ENCODE results near the gene UPP1. TPM values are rescaled to one million over a fixed set of nuclear protein-coding genes. Genes with fewer than 3 reads are reported as not detected.

UPP1 gene
- total and polyA plus RNA-seq, 10 of the 15 experiments (the other 5 are each of a cell fraction or from before 2014, with no cell fraction given): 0.93 to 7.9 (median 3.8) TPM

DNA sequence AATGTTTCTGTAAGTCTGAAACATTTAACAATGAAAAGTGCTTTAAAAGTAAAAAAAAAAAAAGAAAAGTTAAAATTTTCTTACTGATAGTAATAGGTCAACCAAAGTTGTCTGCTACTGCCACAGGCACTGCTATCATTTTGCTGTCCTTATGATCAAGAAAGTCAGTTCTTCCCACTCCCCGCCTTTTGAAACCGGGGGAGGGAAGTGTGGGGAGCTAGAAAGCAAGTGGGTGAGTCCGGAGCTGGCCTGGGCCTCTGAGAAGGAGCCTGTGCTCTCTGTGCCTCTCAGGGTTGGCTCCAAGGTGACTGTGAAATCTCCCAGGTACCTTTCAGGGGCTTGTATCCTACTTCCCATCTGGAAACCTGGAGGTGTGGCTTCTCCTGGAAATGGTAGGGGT is 46.4 kb upstream of the UPP1 start:
- Histone ChIP-seq H3K36me3 (ENCODE audit: control insufficient read depth in 2 of 2, insufficient read depth in 2 of 2, low read length in 1 of 2) (no peaks in the 10 kb centered on the region), H3K4me3 (no peak overlapping the region), H4K20me1 (ENCODE audit: control insufficient read depth, insufficient read depth) (no peaks in the 10 kb centered on the region), H3K79me2 (ENCODE audit: control insufficient read depth, insufficient read depth, low read length) (no peaks in the 10 kb centered on the region), H3K27me3 (replicated peaks in 1 of 2; ENCODE audit: control insufficient read depth in 2 of 2, insufficient read depth in 2 of 2, low read length in 1 of 2) (0 out of 4 replicates have a peak, but pooled peaks cover 0 to 2% of the 10 kb centered on the region in 2 experiments), H3K9me3 (replicated peaks; ENCODE audit: control insufficient read depth, insufficient read depth, low read length) (no peaks in the 10 kb centered on the region), H3K4me2 (ENCODE audit: control insufficient read depth, insufficient read depth) (no peak overlapping the region), H2AFZ (ENCODE audit: control insufficient read depth, low read depth, low read length) (no peak overlapping the region), H3K4me1 (ENCODE audit: control insufficient read depth, insufficient read depth, low read length) (no peaks in the 10 kb centered on the region), H3K27ac (ENCODE audit: control insufficient read depth, insufficient read depth) (no peak overlapping the region), H3K9ac (ENCODE audit: control insufficient read depth, insufficient read depth, low read length) (no peak overlapping the region)
- intact Hi-C loops (cut with micrococcal nuclease; ENCODE audit: unreplicated experiment): no loop called here
- no peak for ATAC-seq
- TF ChIP-seq, protein P1, sequence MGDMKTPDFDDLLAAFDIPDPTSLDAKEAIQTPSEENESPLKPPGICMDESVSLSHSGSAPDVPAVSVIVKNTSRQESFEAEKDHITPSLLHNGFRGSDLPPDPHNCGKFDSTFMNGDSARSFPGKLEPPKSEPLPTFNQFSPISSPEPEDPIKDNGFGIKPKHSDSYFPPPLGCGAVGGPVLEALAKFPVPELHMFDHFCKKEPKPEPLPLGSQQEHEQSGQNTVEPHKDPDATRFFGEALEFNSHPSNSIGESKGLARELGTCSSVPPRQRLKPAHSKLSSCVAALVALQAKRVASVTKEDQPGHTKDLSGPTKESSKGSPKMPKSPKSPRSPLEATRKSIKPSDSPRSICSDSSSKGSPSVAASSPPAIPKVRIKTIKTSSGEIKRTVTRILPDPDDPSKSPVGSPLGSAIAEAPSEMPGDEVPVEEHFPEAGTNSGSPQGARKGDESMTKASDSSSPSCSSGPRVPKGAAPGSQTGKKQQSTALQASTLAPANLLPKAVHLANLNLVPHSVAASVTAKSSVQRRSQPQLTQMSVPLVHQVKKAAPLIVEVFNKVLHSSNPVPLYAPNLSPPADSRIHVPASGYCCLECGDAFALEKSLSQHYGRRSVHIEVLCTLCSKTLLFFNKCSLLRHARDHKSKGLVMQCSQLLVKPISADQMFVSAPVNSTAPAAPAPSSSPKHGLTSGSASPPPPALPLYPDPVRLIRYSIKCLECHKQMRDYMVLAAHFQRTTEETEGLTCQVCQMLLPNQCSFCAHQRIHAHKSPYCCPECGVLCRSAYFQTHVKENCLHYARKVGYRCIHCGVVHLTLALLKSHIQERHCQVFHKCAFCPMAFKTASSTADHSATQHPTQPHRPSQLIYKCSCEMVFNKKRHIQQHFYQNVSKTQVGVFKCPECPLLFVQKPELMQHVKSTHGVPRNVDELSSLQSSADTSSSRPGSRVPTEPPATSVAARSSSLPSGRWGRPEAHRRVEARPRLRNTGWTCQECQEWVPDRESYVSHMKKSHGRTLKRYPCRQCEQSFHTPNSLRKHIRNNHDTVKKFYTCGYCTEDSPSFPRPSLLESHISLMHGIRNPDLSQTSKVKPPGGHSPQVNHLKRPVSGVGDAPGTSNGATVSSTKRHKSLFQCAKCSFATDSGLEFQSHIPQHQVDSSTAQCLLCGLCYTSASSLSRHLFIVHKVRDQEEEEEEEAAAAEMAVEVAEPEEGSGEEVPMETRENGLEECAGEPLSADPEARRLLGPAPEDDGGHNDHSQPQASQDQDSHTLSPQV (IDR thresholded peaks at IDR 0.05): no peak
- no peak for TF ChIP-seq MYC (IDR thresholded peaks at IDR 0.05; ENCODE audit: insufficient read depth, insufficient read length, insufficient replicate concordance, low read length, severe bottlenecking)
- no TSS peak for BruUV-seq (replicated peaks)
- in situ Hi-C loops (cut with MboI): no loop called here
- SMC1A ChIA-PET (ENCODE audit: uncharacterized antibody, unreplicated experiment): no interaction called here
- POLR2A ChIA-PET: no interaction called here
- DNase-seq (ENCODE audit: low read depth, low spot score): no peak
- CTCF ChIA-PET: no interaction called here
- RAD21 ChIA-PET (ENCODE audit: unreplicated experiment): no interaction called here
- 55% methylated on average over 3 of the region's 3 CpGs for WGBS (ENCODE audit: insufficient coverage, insufficient replicate concordance, low lambda C conversion rate, missing lambda C conversion rate)
- FAIRE-seq: no peak
